Skeletal muscle satellite cell (primary cell): ENCODE measurements around the gene SMIM45.
A peak's percentile ranks its signal among the peaks of the same experiment; 100 is the strongest.

Experiments used
- H3K27me3 ChIP-seq: 2 replicates; pipeline ENCODE4 v1.7.0; 2013; ENCODE audit warnings: low read length; ENCODE audit not compliant: control insufficient read depth, insufficient read depth
- H3K36me3 ChIP-seq: 2 replicates; pipeline ENCODE4 v1.7.0; 2013; ENCODE audit warnings: mild to moderate bottlenecking, control low read depth, low read length; ENCODE audit not compliant: insufficient read depth
- H3K4me1 ChIP-seq: 2 replicates; pipeline ENCODE4 v1.7.0; 2013; ENCODE audit warnings: low read length; ENCODE audit not compliant: control insufficient read depth, insufficient read depth
- H3K4me2 ChIP-seq: 2 replicates; pipeline ENCODE4 v1.7.0; 2013; ENCODE audit warnings: mild to moderate bottlenecking, low read length
- H3K4me3 ChIP-seq: 2 replicates; pipeline ENCODE4 v1.7.0; 2013; ENCODE audit warnings: low read length
- H3K9ac ChIP-seq: 2 replicates; pipeline ENCODE4 v1.7.0; 2013; ENCODE audit warnings: mild to moderate bottlenecking, low read depth, low read length, moderate library complexity
- H3K9me3 ChIP-seq: replicated peaks from 2 replicates; pipeline ENCODE4 v1.7.0; 2013; ENCODE audit warnings: mild to moderate bottlenecking, control low read depth, low read length

Gene SMIM45

DNA sequence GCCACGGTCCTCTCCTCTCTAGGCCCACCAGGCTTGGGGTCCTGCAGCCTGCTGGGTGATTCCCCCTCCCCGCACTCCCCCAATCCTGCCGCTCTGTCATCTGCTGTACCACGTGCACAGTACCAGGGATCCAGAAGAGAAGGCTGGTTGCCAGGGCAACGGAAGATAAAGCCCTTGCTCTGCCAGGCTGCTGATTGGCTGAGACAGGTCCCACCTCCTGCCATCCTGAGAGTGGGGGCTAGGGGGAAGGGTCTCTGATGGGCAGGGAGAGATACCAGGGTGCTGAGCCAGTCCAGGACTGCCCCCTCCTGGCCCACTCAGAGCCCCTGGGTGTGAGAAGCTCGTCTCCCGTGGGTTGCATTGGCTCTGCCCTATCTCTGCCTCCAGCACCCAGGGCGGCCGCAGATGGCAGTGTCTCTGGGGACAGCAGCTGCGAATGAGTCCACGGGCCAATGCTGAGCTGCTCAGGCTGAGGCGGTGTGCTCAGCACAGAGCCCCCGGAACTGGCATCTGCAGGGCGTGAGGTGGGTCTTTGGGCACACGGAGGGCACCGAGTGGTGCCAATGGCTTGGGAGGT, at the start of gene SMIM45:
Gene SMIM45, plus strand, starts transcription at position 253 of the 577 bp plus-strand sequence.
- Histone ChIP-seq H3K9ac (no peak within 1 kb of the TSS), H3K36me3 (no peaks in the 10 kb centered on the region), H3K4me3 (no peak within 1 kb of the TSS), H3K4me1 (peaks cover 5% of the 10 kb centered on the region), H3K9me3 (no peaks in the 10 kb centered on the region), H3K4me2 (no peak within 1 kb of the TSS), H3K27me3 (peaks cover 7% of the 10 kb centered on the region)

DNA sequence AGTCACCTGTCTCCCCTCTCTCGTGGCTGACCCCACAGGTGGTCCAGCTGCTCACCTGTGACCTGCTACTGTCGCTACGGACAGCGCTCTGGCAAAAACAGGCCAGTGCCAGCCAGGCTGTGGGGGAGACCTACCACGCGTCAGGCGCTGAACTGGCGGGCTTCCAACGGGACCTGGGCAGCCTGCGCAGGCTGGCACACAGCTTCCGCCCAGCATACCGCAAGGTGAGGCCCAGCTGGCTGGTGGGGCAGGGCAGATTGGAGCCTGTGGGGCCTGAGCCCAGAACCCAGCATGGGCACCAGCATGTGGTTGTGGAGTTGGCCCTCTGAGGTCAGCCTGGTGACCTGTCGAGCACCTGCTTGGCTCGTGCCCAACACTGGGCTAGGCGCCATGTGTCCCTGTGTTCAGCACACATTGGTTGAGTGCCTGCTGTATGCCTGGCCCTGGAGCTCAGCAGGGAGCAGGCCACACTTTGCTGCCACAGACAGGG, 49.0 kb upstream of the SMIM45 start:
- H3K4me3 ChIP-seq, result no peak overlapping the region
- H3K36me3 ChIP-seq, result peaks cover 65% of the 10 kb centered on the region
- H3K9me3 ChIP-seq, result no peaks in the 10 kb centered on the region
- H3K27me3 ChIP-seq, result no peaks in the 10 kb centered on the region
- no peaks in the 10 kb centered on the region for H3K4me1 ChIP-seq
- H3K4me2 ChIP-seq, result no peak overlapping the region
- H3K9ac ChIP-seq, result no peak overlapping the region

DNA sequence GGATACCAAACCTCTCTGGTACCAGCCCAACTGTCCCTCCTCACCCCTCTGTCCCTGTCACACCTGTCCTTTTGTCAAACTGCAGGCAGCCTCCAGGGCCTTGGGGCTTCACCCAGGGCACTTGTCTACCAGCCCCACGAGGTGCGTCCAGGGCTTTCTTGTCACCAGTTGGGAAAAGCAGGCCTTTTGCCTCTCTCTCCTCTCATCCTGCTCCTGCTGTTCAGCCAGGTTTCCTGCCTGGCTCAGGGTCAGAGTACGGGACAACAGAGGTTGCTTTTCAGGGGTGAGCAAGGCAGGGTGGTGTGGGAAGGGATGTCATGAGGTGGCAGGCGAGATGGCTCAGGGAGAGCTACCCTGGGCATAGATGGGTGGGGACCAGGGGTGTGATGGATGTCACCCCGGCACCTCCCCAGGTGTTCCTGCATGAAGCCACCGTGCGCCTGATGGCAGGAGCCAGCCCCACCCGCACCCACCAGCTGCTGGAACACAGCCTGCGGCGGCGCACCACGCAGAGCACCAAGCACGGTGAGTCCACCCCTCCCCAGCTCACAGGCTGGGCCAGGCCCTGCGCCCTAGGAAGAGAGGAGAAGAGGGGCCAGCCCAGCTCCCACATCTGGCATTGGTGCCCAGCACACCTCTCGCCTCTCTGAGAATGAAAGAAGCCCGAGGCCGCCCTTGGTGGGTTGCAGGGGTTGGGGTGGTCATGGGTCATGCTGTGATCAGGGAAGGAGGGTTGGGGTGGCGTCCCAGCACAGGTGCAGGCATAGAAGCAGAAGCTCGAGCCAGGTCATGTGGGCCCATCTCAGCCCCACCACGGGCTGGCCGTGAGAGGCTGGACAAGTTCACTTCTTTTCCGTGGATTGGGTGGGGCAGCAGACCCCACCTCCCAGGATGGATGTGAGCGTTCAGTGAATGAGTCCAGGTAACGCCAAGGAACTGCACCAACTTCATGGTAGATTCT, 47.2 kb upstream of the SMIM45 start:
- Histone ChIP-seq H3K9ac (no peak overlapping the region), H3K4me2 (no peak overlapping the region), H3K4me1 (no peaks in the 10 kb centered on the region), H3K9me3 (no peaks in the 10 kb centered on the region), H3K36me3 (peaks cover 51% of the 10 kb centered on the region), H3K27me3 (no peaks in the 10 kb centered on the region), H3K4me3 (no peak overlapping the region)

DNA sequence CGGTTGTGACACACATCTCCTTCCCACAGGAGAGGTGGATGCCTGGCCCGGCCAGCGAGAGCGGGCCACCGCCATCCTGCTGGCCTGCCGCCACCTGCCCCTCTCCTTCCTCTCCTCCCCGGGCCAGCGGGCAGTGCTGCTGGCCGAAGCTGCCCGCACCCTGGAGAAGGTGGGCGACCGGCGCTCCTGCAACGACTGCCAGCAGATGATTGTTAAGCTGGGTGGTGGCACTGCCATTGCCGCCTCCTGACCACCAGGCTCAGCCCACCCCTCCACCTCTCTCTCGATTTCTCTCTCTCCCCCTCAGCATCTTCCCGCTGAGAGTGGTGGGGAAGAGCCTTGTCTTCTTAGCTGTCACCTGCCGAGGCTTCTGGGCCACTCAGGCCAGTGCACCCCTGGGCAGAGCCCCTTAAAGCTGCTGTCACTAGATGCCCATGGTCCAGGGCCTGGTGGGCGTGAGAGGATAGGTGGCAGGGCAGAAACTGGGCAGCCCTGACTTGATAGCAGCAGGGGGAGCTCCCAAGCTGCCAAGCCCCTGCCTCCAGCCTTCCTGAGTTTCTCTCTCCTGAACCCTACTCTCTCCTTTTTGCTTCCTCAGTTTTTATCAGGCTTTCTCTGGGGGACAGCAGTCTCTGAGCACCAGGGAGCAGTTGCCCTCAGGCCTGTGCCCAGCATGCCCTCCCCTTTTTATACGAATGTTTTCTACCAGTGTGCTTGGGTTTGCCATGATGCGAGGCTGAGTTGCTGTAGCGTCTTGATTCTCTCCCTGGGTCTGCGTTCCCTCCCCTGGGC, 46.3 kb upstream of the SMIM45 start:
- H3K36me3 ChIP-seq, result peaks cover 42% of the 10 kb centered on the region
- H3K4me1 ChIP-seq, result peaks cover 5% of the 10 kb centered on the region
- H3K9ac ChIP-seq, result no peak overlapping the region

DNA sequence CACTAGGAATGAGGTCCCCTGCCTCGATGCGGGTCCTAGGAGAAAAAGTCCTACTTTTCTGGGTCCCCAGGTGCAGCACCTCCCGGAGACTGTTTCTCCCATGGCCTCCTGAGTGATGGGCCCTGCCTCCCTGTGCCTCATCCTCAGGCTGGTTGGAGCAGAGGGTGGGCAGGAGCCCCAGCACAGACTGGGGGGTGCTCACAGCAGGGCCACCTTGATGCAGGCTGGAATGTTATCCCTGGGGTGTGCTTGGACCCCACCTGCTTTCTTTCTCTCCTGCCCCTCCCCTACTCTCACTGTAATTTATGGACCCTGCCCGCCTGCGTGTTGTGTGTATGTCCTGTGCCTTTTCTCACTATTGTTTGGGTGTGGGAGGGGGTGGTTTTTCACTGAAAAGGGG, 45.1 kb upstream of the SMIM45 start:
- peaks cover 38% of the 10 kb centered on the region for H3K36me3 ChIP-seq
- no peak overlapping the region for H3K9ac ChIP-seq
- peaks cover 12% of the 10 kb centered on the region for H3K4me1 ChIP-seq
- no peak overlapping the region for H3K4me2 ChIP-seq
- no peaks in the 10 kb centered on the region for H3K9me3 ChIP-seq
- peaks cover 17% of the 10 kb centered on the region for H3K27me3 ChIP-seq
- H3K4me3 ChIP-seq, result no peak overlapping the region

More for the DNA sequence above, 46.3 kb upstream of the SMIM45 start:
- H3K9me3 ChIP-seq, result no peaks in the 10 kb centered on the region
- peaks cover 4% of the 10 kb centered on the region for H3K27me3 ChIP-seq
- H3K4me3 ChIP-seq, result no peak overlapping the region
- H3K4me2 ChIP-seq, result no peak overlapping the region

DNA sequence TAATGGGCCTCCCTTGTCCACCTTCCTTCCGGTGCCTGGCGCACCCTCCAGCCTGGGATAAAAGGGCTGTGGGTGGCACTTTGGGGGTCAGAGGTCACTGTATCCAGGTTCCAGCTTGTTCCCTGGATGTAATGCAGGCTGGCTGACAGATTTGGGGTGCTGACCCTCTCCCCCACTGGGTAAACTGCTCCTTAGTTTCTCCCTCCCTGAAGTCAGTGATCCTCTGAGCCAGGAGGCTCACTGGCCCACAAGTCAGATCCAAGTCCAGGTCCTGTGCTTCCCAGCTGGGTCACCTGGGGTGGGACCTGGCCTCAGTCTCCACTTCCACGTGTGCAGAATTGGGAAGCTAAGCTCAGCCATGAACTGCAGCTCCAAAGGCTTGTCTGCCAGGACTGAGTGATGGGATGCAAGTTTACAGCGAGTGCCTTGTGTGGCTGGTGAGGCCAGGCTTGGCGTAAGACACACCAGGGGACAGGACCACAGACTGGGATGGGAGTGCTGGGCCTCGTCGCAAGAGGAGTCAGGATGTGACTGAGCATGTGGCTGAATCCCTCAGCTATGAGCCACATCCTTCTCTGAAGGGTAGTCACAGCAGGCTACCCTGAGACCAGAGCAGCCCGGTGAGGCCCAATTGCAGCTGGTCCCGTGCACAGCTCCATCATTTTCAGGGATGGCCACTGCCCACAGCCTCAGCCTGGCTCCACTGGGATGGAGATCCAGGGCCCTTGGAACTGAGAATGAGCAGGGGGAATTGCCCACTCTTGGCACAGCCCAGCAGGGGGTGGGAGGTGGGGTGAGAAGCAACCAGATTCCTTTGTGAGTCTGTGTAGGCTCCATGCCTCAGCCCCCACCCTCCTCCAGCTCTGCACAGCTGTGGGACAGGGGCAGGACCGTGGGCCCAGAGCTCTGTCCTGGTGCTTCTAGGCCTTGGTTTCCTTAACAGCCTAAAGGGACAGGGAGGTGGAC, 44.2 kb upstream of the SMIM45 start:
- H3K4me2 ChIP-seq, result no peak overlapping the region
- no peaks in the 10 kb centered on the region for H3K9me3 ChIP-seq
- peaks cover 12% of the 10 kb centered on the region for H3K4me1 ChIP-seq
- no peak overlapping the region for H3K4me3 ChIP-seq
- H3K27me3 ChIP-seq, result peaks cover 25% of the 10 kb centered on the region
- H3K9ac ChIP-seq, result no peak overlapping the region
- H3K36me3 ChIP-seq, result peaks cover 35% of the 10 kb centered on the region

DNA sequence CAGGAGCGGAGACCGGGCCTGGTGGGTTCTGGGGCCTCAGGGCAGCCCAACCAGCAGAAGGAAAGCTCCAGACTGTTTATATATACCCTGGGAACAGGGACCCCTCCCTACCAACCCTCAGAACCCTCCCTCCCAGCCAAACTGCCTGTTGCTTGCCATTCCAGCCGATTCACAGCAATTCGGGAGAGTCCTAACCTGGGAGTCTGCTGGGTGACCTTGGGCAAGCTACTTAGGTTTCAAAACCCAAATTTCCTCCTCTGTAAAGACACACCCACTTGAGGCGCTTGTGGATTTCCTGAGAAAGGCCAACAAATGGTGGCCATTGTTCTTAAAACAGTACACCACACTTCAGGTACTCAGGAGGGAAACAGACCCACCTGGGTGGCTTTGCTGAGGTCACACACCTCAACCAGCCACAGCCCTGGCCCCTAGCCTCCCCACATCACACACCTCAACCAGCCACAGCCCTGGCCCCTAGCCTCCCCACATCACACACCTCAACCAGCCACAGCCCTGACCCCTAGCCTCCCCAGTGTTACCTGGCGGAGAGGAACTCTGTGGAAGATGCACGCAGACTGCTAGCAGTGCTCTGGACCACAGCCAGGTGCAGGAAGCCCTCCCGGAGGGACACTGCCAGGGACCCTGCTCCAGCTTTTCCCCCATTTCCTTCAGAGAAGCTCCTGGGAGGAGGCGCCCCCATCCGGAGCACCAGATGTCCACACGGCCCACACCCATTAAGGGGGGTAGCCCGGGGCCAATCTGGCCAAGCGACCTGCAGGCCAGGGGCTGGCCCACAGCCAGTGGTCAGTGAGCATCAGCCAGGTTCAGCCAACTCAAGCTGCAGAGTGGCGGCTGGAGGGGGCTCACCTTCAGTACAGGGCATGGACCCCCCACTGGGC, 43.3 kb upstream of the SMIM45 start:
- peaks cover 27% of the 10 kb centered on the region for H3K36me3 ChIP-seq
- H3K4me2 ChIP-seq, result no peak overlapping the region
- no peaks in the 10 kb centered on the region for H3K9me3 ChIP-seq
- H3K4me1 ChIP-seq, result peaks cover 12% of the 10 kb centered on the region
- H3K4me3 ChIP-seq, result no peak overlapping the region
- peaks cover 34% of the 10 kb centered on the region for H3K27me3 ChIP-seq
- no peak overlapping the region for H3K9ac ChIP-seq

DNA sequence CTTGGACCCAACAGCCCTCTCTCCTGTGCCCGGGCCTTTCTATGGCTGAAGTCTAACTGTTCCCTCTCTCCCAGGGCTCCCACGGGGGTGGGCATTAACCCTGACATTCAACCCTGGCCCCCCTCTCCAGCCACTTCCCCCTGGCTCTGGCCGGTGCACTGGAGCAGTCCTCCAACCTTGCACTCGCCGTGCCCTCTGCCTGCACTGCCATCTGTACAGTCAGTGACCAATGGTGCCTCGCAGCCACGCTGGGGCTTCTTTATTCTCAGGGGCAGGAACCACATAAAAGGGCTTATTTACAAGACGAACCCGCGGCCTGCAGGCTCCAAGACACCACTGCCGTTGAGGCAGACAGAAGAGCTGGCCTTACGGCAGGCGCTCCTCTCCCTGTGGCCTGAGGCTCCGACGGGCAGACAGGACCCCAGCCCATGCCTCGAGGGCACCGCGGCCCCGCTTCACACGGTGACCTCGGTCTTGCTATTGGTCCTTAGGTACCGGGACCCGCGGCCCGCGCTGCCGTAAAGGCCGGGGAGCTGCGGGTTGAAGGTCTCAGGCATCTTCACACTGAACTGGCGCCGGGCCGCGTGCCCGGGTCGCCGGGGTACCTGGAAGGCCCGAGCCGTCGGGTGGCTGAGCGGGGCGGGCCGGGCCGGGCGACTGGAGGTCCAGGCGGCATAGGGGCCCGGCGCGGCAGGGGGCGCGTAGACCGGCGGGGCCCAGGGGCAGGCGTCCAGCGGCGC, 42.5 kb upstream of the SMIM45 start:
- Histone ChIP-seq H3K4me2 (peak overlapping the region; percentile 80), H3K4me1 (peaks cover 12% of the 10 kb centered on the region), H3K9ac (no peak overlapping the region), H3K36me3 (peaks cover 19% of the 10 kb centered on the region), H3K4me3 (no peak overlapping the region), H3K27me3 (peaks cover 41% of the 10 kb centered on the region), H3K9me3 (no peaks in the 10 kb centered on the region)

DNA sequence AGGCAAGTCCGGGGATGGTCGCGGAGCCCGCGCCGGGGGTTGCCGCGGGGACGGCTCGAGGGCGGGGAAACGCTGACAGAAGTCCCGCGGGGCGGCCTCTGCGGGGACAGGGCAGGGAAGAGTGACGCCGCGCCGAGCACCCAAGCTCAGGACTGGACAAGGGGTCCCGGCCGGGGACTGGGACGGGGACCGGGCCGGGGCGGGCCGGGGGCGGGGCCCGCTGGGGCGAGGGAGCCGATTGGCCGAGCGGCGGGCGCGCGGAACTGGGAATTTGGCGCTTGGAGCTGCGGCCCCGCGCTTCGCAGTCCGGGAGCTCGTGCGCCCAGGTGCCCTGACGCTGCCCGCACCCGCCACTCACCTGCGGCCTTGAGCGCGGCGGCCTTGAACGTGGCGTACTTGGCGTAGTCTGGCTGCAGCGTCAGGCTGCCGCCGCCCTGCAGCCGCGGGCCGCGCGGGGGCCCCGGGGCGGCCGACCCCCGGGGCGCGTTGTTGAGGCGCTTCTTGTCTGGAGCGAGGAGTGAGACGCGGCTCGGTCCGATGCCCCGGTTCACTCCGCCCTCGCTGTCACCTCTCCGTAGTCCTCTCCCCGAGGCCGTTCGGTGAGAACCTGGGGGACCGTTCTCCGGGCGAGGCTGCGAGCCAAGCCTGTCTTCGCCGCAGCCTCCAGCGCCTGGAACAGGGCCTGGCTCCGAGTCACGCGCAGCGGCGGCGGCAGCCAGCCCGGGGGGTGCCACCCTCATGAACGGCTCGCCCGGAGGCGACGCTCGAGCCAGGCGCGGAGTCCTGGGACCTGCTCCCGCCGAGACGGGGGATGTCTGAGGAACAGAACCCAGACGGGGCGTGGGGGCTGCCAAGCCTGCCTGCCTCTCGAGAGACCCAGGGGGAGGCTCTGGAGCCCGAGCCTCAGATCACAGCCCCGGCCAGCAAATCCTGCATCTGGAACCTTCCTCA, 41.6 kb upstream of the SMIM45 start:
- Histone ChIP-seq H3K27me3 (peaks cover 48% of the 10 kb centered on the region), H3K36me3 (peaks cover 14% of the 10 kb centered on the region), H3K9ac (no peak overlapping the region), H3K4me1 (peaks cover 12% of the 10 kb centered on the region), H3K9me3 (no peaks in the 10 kb centered on the region), H3K4me3 (peak overlapping the region; percentile 59), H3K4me2 (peak overlapping the region; percentile 80)
